K562 (cell line): ENCODE measurements around the gene CBX3. TPM values are rescaled to one million over a fixed set of nuclear protein-coding genes. Genes with fewer than 3 reads are reported as not detected.

Experiments
- ATF1 ChIP-seq, 2 experiments: fragments of 450-650 bp in 1 of 2; IDR thresholded peaks; 2 replicates each; pipeline ENCODE4 v1.6.1; 2016; ENCODE audit warnings: missing compliant biosample characterization in 1 of 2, missing genetic modification characterization in 1 of 2
- BCOR ChIP-seq: fragments of 450-650 bp; IDR thresholded peaks from 2 replicates; pipeline ENCODE4 v1.6.1; 2016
- CBFA2T3 ChIP-seq: fragments of 450-650 bp; IDR thresholded peaks from 2 replicates; pipeline ENCODE4 v1.6.1; 2017
- DIDO1 ChIP-seq: fragments of 450-650 bp; IDR thresholded peaks from 2 replicates; pipeline ENCODE4 v1.6.1; 2016; ENCODE audit warnings: low read depth, missing biosample characterization, missing genetic modification characterization
- DNMT1 ChIP-seq: fragments of 450-650 bp; IDR thresholded peaks from 2 replicates; pipeline ENCODE4 v1.6.1; 2016; ENCODE audit warnings: antibody characterized with exemption, mild to moderate bottlenecking
- ETV5 ChIP-seq: sonication (generic); formaldehyde crosslinking; IDR thresholded peaks from 2 replicates; pipeline ENCODE4 v1.4.0; 2020; ENCODE audit warnings: low read depth, mild to moderate bottlenecking, missing genetic modification reagents
- GATA2 ChIP-seq: sonication (generic); formaldehyde crosslinking; IDR thresholded peaks from 2 replicates; pipeline ENCODE4 v1.4.0; 2020; ENCODE audit warnings: mild to moderate bottlenecking, missing genetic modification reagents
- GTF2F1 ChIP-seq: IDR thresholded peaks from 2 replicates; pipeline ENCODE4 v1.6.1; 2011; ENCODE audit warnings: low read depth, low read length, improper control_type of control experiment
- HNRNPUL1 ChIP-seq: fragments of 200-400 bp; formaldehyde crosslinking; IDR thresholded peaks from 2 replicates; pipeline ENCODE4 v1.6.1; 2017; ENCODE audit warnings: low read length
- ILF3 ChIP-seq: fragments of 450-650 bp; IDR thresholded peaks from 2 replicates; pipeline ENCODE4 v1.6.1; 2018; ENCODE audit warnings: antibody characterized with exemption, mild to moderate bottlenecking, moderate library complexity, borderline replicate concordance
- MYBL2 ChIP-seq, 2 experiments: fragments of 450-650 bp in 1 of 2; sonication (generic) in 1 of 2; formaldehyde crosslinking in 1 of 2; IDR thresholded peaks; 2 replicates each; pipeline versions ENCODE4 v1.6.1 to v1.8.1; 2017 to 2022; ENCODE audit warnings: borderline replicate concordance in 1 of 2, inconsistent platforms in 1 of 2, low read depth in 1 of 2, mild to moderate bottlenecking in 1 of 2, missing genetic modification reagents in 1 of 2, moderate library complexity in 1 of 2
- MYNN ChIP-seq, 2 experiments: sonication (generic); formaldehyde crosslinking in 1 of 2; IDR thresholded peaks; 2 replicates each; pipeline versions ENCODE4 v1.5.0 to v1.6.1; 2016 to 2020; ENCODE audit warnings: antibody characterized with exemption in 1 of 2, missing genetic modification reagents in 1 of 2
- NBN ChIP-seq: fragments of 450-650 bp; IDR thresholded peaks from 2 replicates; pipeline ENCODE4 v1.6.1; 2016; ENCODE audit warnings: low read depth, mild to moderate bottlenecking
- NCOA4 ChIP-seq: fragments of 450-650 bp; IDR thresholded peaks from 2 replicates; pipeline ENCODE4 v1.6.1; 2018; ENCODE audit warnings: mild to moderate bottlenecking; ENCODE audit not compliant: partially characterized antibody
- NR2C2 ChIP-seq, 2 experiments: fragments of 200-800 bp in 1 of 2; sonication (Bioruptor generic) in 1 of 2; sonication (generic) in 1 of 2; formaldehyde crosslinking in 1 of 2; IDR thresholded peaks; 2 replicates each; pipeline versions ENCODE4 v1.6.1 to v1.8.0; 2016 to 2022; ENCODE audit warnings: mild to moderate bottlenecking in 1 of 2, missing compliant biosample characterization in 1 of 2, missing genetic modification characterization in 1 of 2, missing genetic modification reagents in 1 of 2
- PHF8 ChIP-seq: fragments of 200-600 bp; sonication (generic); IDR thresholded peaks from 2 replicates; pipeline ENCODE4 v1.6.1; 2012; ENCODE audit warnings: mixed run types, mild to moderate bottlenecking, inconsistent platforms, low read length, moderate library complexity, borderline replicate concordance
- PML ChIP-seq: IDR thresholded peaks from 2 replicates; pipeline ENCODE4 v1.6.1; 2012; ENCODE audit warnings: low read length, inconsistent platforms
- PURB ChIP-seq: sonication (generic); formaldehyde crosslinking; IDR thresholded peaks from 2 replicates; pipeline ENCODE4 v1.9.0; 2021; ENCODE audit warnings: low read depth, mild to moderate bottlenecking, missing genetic modification reagents
- RHOXF2B ChIP-seq: fragments of 250-450 bp; sonication (Bioruptor Pico); conservative IDR thresholded peaks from 2 replicates; pipeline ENCODE4 v1.5.1; 2021
- TAF15 ChIP-seq: fragments of 200-400 bp; formaldehyde crosslinking; IDR thresholded peaks from 2 replicates; pipeline ENCODE4 v1.6.1; 2017; ENCODE audit warnings: mild to moderate bottlenecking, low read depth, low read length, moderate library complexity
- USF2 ChIP-seq: sonication (generic); formaldehyde crosslinking; IDR thresholded peaks from 2 replicates; pipeline ENCODE4 v1.5.0; 2020; ENCODE audit warnings: missing genetic modification reagents
- ZBTB17 ChIP-seq: fragments of 450-650 bp; formaldehyde crosslinking; IDR thresholded peaks from 2 replicates; pipeline ENCODE4 v1.4.0; 2020; ENCODE audit warnings: mild to moderate bottlenecking
- ZNF696 ChIP-seq: fragments of 250-450 bp; sonication (Bioruptor Pico); conservative IDR thresholded peaks from 2 replicates; pipeline ENCODE4 v1.4.0; 2020; ENCODE audit warnings: mild to moderate bottlenecking, moderate library complexity
- polyA plus RNA-seq, 8 experiments: library from polyadenylated mRNA; depleted of rRNA in 4 of 8; stranded (reverse) in 5 of 8; unstranded in 3 of 8; fragments of >200 nt; fragmentation: Nextera tagmentation in 2 of 8; fragmentation: Illumina TruSeq in 1 of 8; extraction: Ambion mirVana in 2 of 8; extraction: Trizol in 1 of 8; gene quantifications; 2 replicates each; pipeline versions ENCODE4 v1.2.1 to v1.2.3, GENCODE V29; 2011 to 2014; ENCODE audit warnings: inconsistent platforms in 1 of 8, missing spikeins in 1 of 8
- total RNA-seq, 7 experiments: library from RNA; depleted of rRNA in 6 of 7; stranded (reverse); fragments of >200 nt in 6 of 7; fragmentation: Illumina TruSeq in 2 of 7; extraction: Trizol in 2 of 7; gene quantifications; 2 replicates each; pipeline versions ENCODE4 v1.2.1 to v1.2.3, GENCODE V29; 2011 to 2021; ENCODE audit warnings: low replicate concordance in 1 of 7
- TF ChIP-seq, protein P1 (sequence below): sonication (generic); formaldehyde crosslinking; IDR thresholded peaks from 2 replicates; pipeline ENCODE4 v1.8.0; 2022; ENCODE audit warnings: mild to moderate bottlenecking, missing genetic modification reagents
- TF ChIP-seq, protein P2 (sequence below), 2 experiments: IDR thresholded peaks; 2 replicates each; pipeline ENCODE4 v1.6.1; 2011; ENCODE audit warnings: borderline replicate concordance in 1 of 2, control low read depth in 1 of 2, low read depth in 1 of 2, low read length in 1 of 2, mild to moderate bottlenecking in 1 of 2, mixed read lengths in 1 of 2, moderate library complexity in 1 of 2; ENCODE audit not compliant: insufficient read depth in 1 of 2, insufficient read length in 1 of 2, poor library complexity in 1 of 2, severe bottlenecking in 1 of 2; ENCODE audit errors: extremely low read depth in 1 of 2

Gene CBX3
- total and polyA plus RNA-seq, 9 of the 15 experiments (the other 6 are each of a cell fraction or from before 2014, with no cell fraction given) = 198 to 413 (median 328) TPM

- TF ChIP-seq, protein P1, sequence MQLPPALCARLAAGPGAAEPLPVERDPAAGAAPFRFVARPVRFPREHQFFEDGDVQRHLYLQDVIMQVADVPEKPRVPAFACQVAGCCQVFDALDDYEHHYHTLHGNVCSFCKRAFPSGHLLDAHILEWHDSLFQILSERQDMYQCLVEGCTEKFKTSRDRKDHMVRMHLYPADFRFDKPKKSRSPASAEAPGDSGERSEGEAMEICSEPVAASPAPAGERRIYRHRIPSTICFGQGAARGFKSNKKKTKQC (CRISPR knock-in tag) = no peak
- TF ChIP-seq PURB (CRISPR knock-in tag) (no peak), PML (peak; percentile 76), GTF2F1 (no peak), MYNN (IDR thresholded peaks at IDR 0.05) (no peak; the same call in 1 of the 2 replicates), MYNN (CRISPR knock-in tag; IDR thresholded peaks at IDR 0.05) (no peak), TAF15 (no peak), ATF1 (CRISPR knock-in tag; IDR thresholded peaks at IDR 0.05) (0 out of 2 replicates have a peak, but pooled peaks have one; percentile 3), ATF1 (tag; IDR thresholded peaks at IDR 0.05) (no peak), RHOXF2B (CRISPR knock-in tag) (no peak), HNRNPUL1 (no peak), MYBL2 (IDR thresholded peaks at IDR 0.05; ENCODE audit: low read depth) (no peak), MYBL2 (CRISPR knock-in tag; IDR thresholded peaks at IDR 0.05; ENCODE audit: borderline replicate concordance) (no peak), GATA2 (CRISPR knock-in tag) (no peak), DIDO1 (no peak), USF2 (CRISPR knock-in tag) (no peak), ZBTB17 (0 out of 2 replicates have a peak, but pooled peaks have one; percentile 25), ZNF696 (CRISPR knock-in tag) (no peak), NR2C2 (CRISPR knock-in tag; IDR thresholded peaks at IDR 0.05) (no peak), NR2C2 (tag; IDR thresholded peaks at IDR 0.05) (peak; percentile 68), ILF3 (no peak), NBN (peak; percentile 75; the same call in 1 of the 2 replicates), DNMT1 (no peak), ETV5 (CRISPR knock-in tag) (no peak), PHF8 (peak; percentile 84), CBFA2T3 (0 out of 2 replicates have a peak, but pooled peaks have one; percentile 4), NCOA4 (no peak), BCOR (no peak)
- TF ChIP-seq, protein P2, sequence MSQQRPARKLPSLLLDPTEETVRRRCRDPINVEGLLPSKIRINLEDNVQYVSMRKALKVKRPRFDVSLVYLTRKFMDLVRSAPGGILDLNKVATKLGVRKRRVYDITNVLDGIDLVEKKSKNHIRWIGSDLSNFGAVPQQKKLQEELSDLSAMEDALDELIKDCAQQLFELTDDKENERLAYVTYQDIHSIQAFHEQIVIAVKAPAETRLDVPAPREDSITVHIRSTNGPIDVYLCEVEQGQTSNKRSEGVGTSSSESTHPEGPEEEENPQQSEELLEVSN (IDR thresholded peaks at IDR 0.05; ENCODE audit: borderline replicate concordance in 1 of 2, extremely low read depth in 1 of 2, insufficient read depth in 1 of 2, insufficient read length in 1 of 2, low read depth in 1 of 2, low read length in 1 of 2, poor library complexity in 1 of 2, severe bottlenecking in 1 of 2) = peak; percentile 19 to 69
These were observed at the start of gene CBX3 (continued) for GRCh38 chr7:26201247-26202018.
